ENCODE results near the gene PIAS1. TPM values are rescaled to one million over a fixed set of nuclear protein-coding genes. Genes with fewer than 3 reads are reported as not detected.

Gene PIAS1
- total RNA-seq, 4 donors from 2014 or later, result 19.9 to 69.2 (median 26.6) TPM

- peaks cover 0 to 78% (median 10%) of the 10 kb centered on the region in 3 donors for H3K36me3 ChIP-seq
- no peak for DNase-seq
- intact Hi-C loops (cut with DNase I), result no loop called here
Observed at GRCh38 chr15:68192117-68192516, 138.0 kb downstream of the PIAS1 start.

GRCh38 chr15:68192804-68193486 lies 138.8 kb downstream of the PIAS1 start:
- H3K36me3 ChIP-seq, result peaks cover 0 to 73% (median 10%) of the 10 kb centered on the region in 3 donors
- no peak for DNase-seq
- WGBS, 2 donors, result 72 to 90% methylated on average over 4 to 5 of the region's 5 CpGs

More at GRCh38 chr15:68192117-68192516, 138.0 kb downstream of the PIAS1 start:
- H3K9me3 ChIP-seq, result no peaks in the 10 kb centered on the region
- WGBS, 2 donors, result 93 to 100% methylated on average over 1 to 4 of the region's 4 CpGs
- no peak overlapping the region for H3K27ac ChIP-seq
- H3K4me3 ChIP-seq, result no peak overlapping the region
- no peaks in the 10 kb centered on the region for H3K27me3 ChIP-seq
- no peak for TF ChIP-seq CTCF (IDR thresholded peaks at IDR 0.05)
- TF ChIP-seq POLR2A (IDR thresholded peaks at IDR 0.05), result no peak
- peaks cover 0 to 17% (median 12%) of the 10 kb centered on the region in 3 donors for H3K4me1 ChIP-seq

GRCh38 chr15:68195336-68196112 lies 141.4 kb downstream of the PIAS1 start:
- Histone ChIP-seq H3K9me3 (no peaks in the 10 kb centered on the region), H3K27ac (no peak overlapping the region)

More at GRCh38 chr15:68192804-68193486, 138.8 kb downstream of the PIAS1 start:
- Histone ChIP-seq H3K27ac (no peak overlapping the region), H3K27me3 (no peaks in the 10 kb centered on the region), H3K9me3 (no peaks in the 10 kb centered on the region), H3K4me1 (peaks cover 0 to 9% (median 5%) of the 10 kb centered on the region in 3 donors), H3K4me3 (no peak overlapping the region)
- intact Hi-C loops (cut with DNase I), result no loop called here
- TF ChIP-seq CTCF (IDR thresholded peaks at IDR 0.05) (no peak), POLR2A (IDR thresholded peaks at IDR 0.05) (no peak)

GRCh38 chr15:68196445-68197169 lies 142.5 kb downstream of the PIAS1 start:
- TF ChIP-seq CTCF (IDR thresholded peaks at IDR 0.05) (no peak), POLR2A (IDR thresholded peaks at IDR 0.05) (no peak)
- DNase-seq, result no peak
- intact Hi-C loops (cut with DNase I), result no loop called here
- 75 to 86% methylated on average over 4 to 7 of the region's 17 CpGs for WGBS, 2 donors
- H3K4me3 ChIP-seq, result no peak overlapping the region
- H3K27me3 ChIP-seq, result no peaks in the 10 kb centered on the region
- peaks cover 0 to 47% (median 10%) of the 10 kb centered on the region in 3 donors for H3K36me3 ChIP-seq
- peaks cover 0 to 11% (median 5%) of the 10 kb centered on the region in 3 donors for H3K4me1 ChIP-seq
- H3K9me3 ChIP-seq, result no peaks in the 10 kb centered on the region
- no peak overlapping the region for H3K27ac ChIP-seq

More at GRCh38 chr15:68195336-68196112, 141.4 kb downstream of the PIAS1 start:
- 85 to 93% methylated on average over 7 of the region's 8 CpGs for WGBS, 2 donors
- no peak for TF ChIP-seq POLR2A (IDR thresholded peaks at IDR 0.05)
- no peak for TF ChIP-seq CTCF (IDR thresholded peaks at IDR 0.05)
- H3K4me3 ChIP-seq, result no peak overlapping the region
- no peaks in the 10 kb centered on the region for H3K27me3 ChIP-seq
- H3K36me3 ChIP-seq, result peaks cover 0 to 53% (median 10%) of the 10 kb centered on the region in 3 donors
- H3K4me1 ChIP-seq, result peaks cover 0 to 6% (median 5%) of the 10 kb centered on the region in 3 donors
- intact Hi-C loops (cut with DNase I), result no loop called here
- no peak for DNase-seq
